ENCODE results near the gene CACNG4.

Gene CACNG4

GRCh38 chr17:67043283-67043682 is 78.8 kb downstream of the CACNG4 start:
- no peak overlapping the region for H3K27ac ChIP-seq
- ChIA-PET POLR2A (ENCODE audit: low non-redundant PET) (no interaction called here), CTCF (interaction anchor here (0.5 to 1.1 kb wide), 2 partner anchors 10 to 159 kb away, joined by 3 to 5 read pairs; no protein-coding TSS in a partner anchor)
- no peak for DNase-seq (ENCODE audit: low spot score)
- TF ChIP-seq CTCF (conservative IDR thresholded peaks at IDR 0.05; ENCODE audit: low read depth): no peak

DNA sequence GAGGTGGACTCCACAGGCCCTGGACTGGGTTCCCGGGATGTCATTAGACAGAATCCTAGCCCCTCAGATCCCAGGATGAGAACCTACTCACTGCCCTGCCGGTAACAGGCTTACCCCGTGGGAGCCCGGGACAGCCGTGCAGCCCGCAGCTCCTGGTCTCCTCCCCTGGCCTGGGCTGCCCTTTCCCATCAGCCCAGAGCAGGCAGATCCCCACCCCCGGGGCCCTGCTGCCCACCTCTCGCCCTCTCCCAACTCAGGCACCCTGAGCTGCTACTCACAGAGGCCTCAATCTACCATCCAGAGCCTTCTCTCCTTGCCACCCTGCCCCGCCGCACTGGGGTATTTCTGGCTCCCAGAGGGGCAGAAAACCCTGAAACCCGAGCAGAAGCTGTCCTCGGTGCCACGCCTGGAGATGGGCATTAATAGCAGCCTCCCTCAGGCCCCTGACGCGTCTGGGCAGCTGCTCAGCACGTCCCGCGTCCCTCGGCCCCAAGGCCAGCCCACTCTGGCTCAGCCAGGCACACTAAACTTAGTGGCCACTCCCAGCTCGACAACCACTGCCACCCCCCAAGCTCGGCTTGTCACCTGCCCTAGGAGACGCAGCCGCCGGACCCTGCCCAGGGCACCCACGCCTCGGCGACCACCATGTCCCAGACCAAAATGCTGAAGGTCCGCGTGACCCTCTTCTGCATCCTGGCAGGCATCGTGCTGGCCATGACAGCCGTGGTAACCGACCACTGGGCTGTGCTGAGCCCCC is 79.7 kb downstream of the CACNG4 start, which contains the start of gene CACNG1:
Gene CACNG1, plus strand, starts transcription at position 539 of the 757 bp plus-strand sequence. Its CDS starts 107 bp downstream, at position 646.
- no peak for TF ChIP-seq CTCF (conservative IDR thresholded peaks at IDR 0.05; ENCODE audit: low read depth)
- POLR2A ChIA-PET (ENCODE audit: low non-redundant PET): no interaction called here
- CTCF ChIA-PET: interaction anchor here (0.5 to 1.1 kb wide), 2 partner anchors 9 to 160 kb away, joined by 3 to 5 read pairs; no protein-coding TSS in a partner anchor

GRCh38 chr17:67044940-67045339 is 80.4 kb downstream of the CACNG4 start:
- TF ChIP-seq CTCF (conservative IDR thresholded peaks at IDR 0.05; ENCODE audit: low read depth): no peak
- no peak for DNase-seq (ENCODE audit: low spot score)
- ChIA-PET POLR2A (ENCODE audit: low non-redundant PET) (no interaction called here), CTCF (no interaction called here)
- no peak overlapping the region for H3K27ac ChIP-seq

More for the DNA sequence above, 79.7 kb downstream of the CACNG4 start, which contains the start of gene CACNG1:
- no peak for DNase-seq (ENCODE audit: low spot score)
- H3K27ac ChIP-seq: no peak within 1 kb of the TSS

DNA sequence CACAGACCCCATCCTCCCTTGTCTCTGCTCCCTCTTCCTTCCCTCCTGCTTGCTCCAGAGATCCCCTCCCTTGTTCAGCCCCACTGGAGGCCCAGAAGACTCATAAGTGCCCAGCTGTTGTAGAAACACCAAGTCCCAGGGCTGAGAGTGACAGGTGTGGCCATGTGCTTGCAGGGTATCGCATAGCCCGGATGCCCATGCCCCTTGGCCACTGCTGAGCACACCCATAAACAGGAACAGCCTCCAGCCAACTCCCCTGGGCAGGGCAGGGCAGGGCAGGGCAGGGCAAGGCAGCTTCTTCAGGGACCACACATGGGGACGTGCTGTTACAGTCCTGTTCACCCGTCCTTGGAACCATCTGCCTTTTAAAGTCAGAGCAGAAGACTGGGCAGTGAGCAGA is 81.9 kb downstream of the CACNG4 start:
- ChIA-PET POLR2A (ENCODE audit: low non-redundant PET) (no interaction called here), CTCF (no interaction called here)
- no peak for DNase-seq (ENCODE audit: low spot score)
- no peak overlapping the region for H3K27ac ChIP-seq
- TF ChIP-seq CTCF (conservative IDR thresholded peaks at IDR 0.05; ENCODE audit: low read depth): no peak

DNA sequence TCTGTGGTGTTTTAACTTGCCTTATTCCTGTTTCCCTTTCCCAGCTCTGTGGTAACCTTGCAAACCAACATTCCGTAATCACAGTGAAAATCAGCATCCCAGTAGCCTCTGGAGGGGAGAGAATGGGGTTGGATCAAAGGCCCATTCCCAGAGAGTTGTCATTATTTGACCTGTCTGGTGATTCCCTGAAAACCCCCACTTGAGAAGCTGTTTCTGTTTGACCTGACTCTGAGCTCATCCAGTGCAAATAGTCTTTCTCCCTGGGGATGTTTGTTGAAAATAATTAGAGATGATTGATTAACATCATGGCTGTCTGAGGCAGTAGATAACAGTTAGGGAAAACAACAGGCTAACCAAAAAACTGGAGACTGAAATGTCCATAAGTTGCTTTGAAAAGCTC is 82.9 kb downstream of the CACNG4 start:
- ChIA-PET POLR2A (ENCODE audit: low non-redundant PET) (no interaction called here), CTCF (no interaction called here)
- H3K27ac ChIP-seq: no peak overlapping the region
- no peak for TF ChIP-seq CTCF (conservative IDR thresholded peaks at IDR 0.05; ENCODE audit: low read depth)
- no peak for DNase-seq (ENCODE audit: low spot score)

GRCh38 chr17:67049025-67049739 is 84.7 kb downstream of the CACNG4 start:
- no peak overlapping the region for H3K27ac ChIP-seq
- TF ChIP-seq CTCF (conservative IDR thresholded peaks at IDR 0.05; ENCODE audit: low read depth): no peak
- CTCF ChIA-PET: interaction anchor here (0.7 kb wide), 1 partner anchor 321 kb away, joined by 3 read pairs; no protein-coding TSS in a partner anchor
- POLR2A ChIA-PET (ENCODE audit: low non-redundant PET): no interaction called here
- DNase-seq (ENCODE audit: low spot score): no peak

Measured in RWPE1 (cell line).